ENCODE results near the gene KIF18B. TPM values are rescaled to one million over a fixed set of nuclear protein-coding genes. Genes with fewer than 3 reads are reported as not detected.

Gene KIF18B
- total and polyA plus RNA-seq, 2 donors (not counting 3 experiments of a cell fraction or from before 2014, with no cell fraction given): 24.5 to 50.3 TPM

- H3K36me3 ChIP-seq (ENCODE audit: control insufficient read depth in 2 of 2, extremely low read depth in 1 of 2, insufficient read depth in 2 of 2, low read length in 2 of 2): no peaks in the 10 kb centered on the region
- no peaks in the 10 kb centered on the region for H3K9me3 ChIP-seq (replicated peaks; ENCODE audit: control insufficient read depth, insufficient read depth, low read length)
- no peak overlapping the region for H2AFZ ChIP-seq (ENCODE audit: low read depth, low read length)
- no peak for FAIRE-seq
- H3K9me1 ChIP-seq (replicated peaks; ENCODE audit: control insufficient read depth, extremely low read depth, insufficient read depth, low read length): no peaks in the 10 kb centered on the region
- no peaks in the 10 kb centered on the region for H4K20me1 ChIP-seq (replicated peaks; ENCODE audit: control insufficient read depth, extremely low read depth, insufficient read depth, low read length)
- intact Hi-C loops (cut with micrococcal nuclease): no loop called here
- no peak overlapping the region for H3K27ac ChIP-seq (ENCODE audit: insufficient read depth, low read depth, low read length)
- TF ChIP-seq POLR2AphosphoS5 (IDR thresholded peaks at IDR 0.05; ENCODE audit: insufficient read depth, low read depth, low read length) (no peak), JUN (IDR thresholded peaks at IDR 0.05; ENCODE audit: borderline replicate concordance, insufficient read depth, insufficient read length, low read depth) (no peak), EZH2 (IDR thresholded peaks at IDR 0.05; ENCODE audit: borderline replicate concordance, low read depth, low read length, severe bottlenecking) (no peak), CTCF (IDR thresholded peaks at IDR 0.05; ENCODE audit: extremely low read depth in 1 of 2, insufficient read depth in 1 of 2, low read depth in 1 of 2, low read length in 2 of 2) (no peak), FOS (IDR thresholded peaks at IDR 0.05; ENCODE audit: borderline replicate concordance, insufficient read depth, low read length) (no peak), GATA2 (IDR thresholded peaks at IDR 0.05; ENCODE audit: insufficient read depth, insufficient read length, low read depth, low read length) (no peak)
- TF ChIP-seq, protein P1, sequence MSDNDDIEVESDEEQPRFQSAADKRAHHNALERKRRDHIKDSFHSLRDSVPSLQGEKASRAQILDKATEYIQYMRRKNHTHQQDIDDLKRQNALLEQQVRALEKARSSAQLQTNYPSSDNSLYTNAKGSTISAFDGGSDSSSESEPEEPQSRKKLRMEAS (IDR thresholded peaks at IDR 0.05; ENCODE audit: insufficient read depth, insufficient read length): no peak
- ChIA-PET CTCF (interaction anchor here (0.9 to 3.0 kb wide), 3 partner anchors 10 to 80 kb away, joined by 3 to 13 read pairs (median 5); no protein-coding TSS in a partner anchor), POLR2A (no interaction called here)
- no TSS peak for BruUV-seq (replicated peaks)
- no peaks in the 10 kb centered on the region for H3K27me3 ChIP-seq (ENCODE audit: control insufficient read depth in 2 of 2, insufficient read depth in 2 of 2, low read length in 2 of 2)
- no peak overlapping the region for H3K4me3 ChIP-seq (replicated peaks in 1 of 3; ENCODE audit: insufficient read depth in 1 of 3, low read depth in 1 of 3, low read length in 3 of 3)
- dilution Hi-C loops (cut with MboI; ENCODE audit: extremely low pct_ligation_motif_present, low sequenced_read_pairs): no loop called here
- H3K9ac ChIP-seq (replicated peaks; ENCODE audit: extremely low read depth, insufficient read depth, low read length): no peak overlapping the region
- no peak for DNase-seq (ENCODE audit: low read depth, low spot score)
- H3K4me2 ChIP-seq (ENCODE audit: insufficient read depth, low read length): no peak overlapping the region
- peaks cover 84% of the 10 kb centered on the region for H3K79me2 ChIP-seq (ENCODE audit: control insufficient read depth, insufficient read depth, low read length)
- no peaks in the 10 kb centered on the region for H3K4me1 ChIP-seq (ENCODE audit: control insufficient read depth, extremely low read depth, insufficient read depth, low read length)
Observed at GRCh38 chr17:44940317-44940716, 7.3 kb downstream of the KIF18B start.

All from endothelial cell of umbilical vein (primary cell).